ENCODE data around the gene AFMID. TPM values are rescaled to one million over a fixed set of nuclear protein-coding genes. Genes with fewer than 3 reads are reported as not detected.

The AFMID gene
- total and polyA plus RNA-seq, 2 donors from 2014 or later = 63.9 to 118 TPM

- no peak for DNase-seq
- H3K4me1 ChIP-seq (ENCODE audit: control insufficient read depth in 2 of 3, insufficient read depth in 2 of 3, low read depth in 1 of 3, low read length in 3 of 3) = no peaks in the 10 kb centered on the region
- H3K4me3 ChIP-seq (ENCODE audit: low read length in 3 of 3) = no peak overlapping the region
- TF ChIP-seq CTCF (IDR thresholded peaks at IDR 0.05; ENCODE audit: borderline replicate concordance, extremely low read depth, insufficient read depth) = no peak
- H3K9me3 ChIP-seq (ENCODE audit: control insufficient read depth in 2 of 3, insufficient read depth in 1 of 3, low read length in 3 of 3) = no peaks in the 10 kb centered on the region
- H3K36me3 ChIP-seq (ENCODE audit: control insufficient read depth in 2 of 3, insufficient read depth in 3 of 3, low read length in 3 of 3) = no peaks in the 10 kb centered on the region
- no peak for FAIRE-seq
- no peak overlapping the region for H3K27ac ChIP-seq (ENCODE audit: low read depth in 2 of 2, low read length in 2 of 2)
- intact Hi-C loops (cut with DNase I) = no loop called here
- H3K9ac ChIP-seq (ENCODE audit: low read length in 3 of 3) = no peak overlapping the region
- peaks cover 2% of the 10 kb centered on the region for H3K27me3 ChIP-seq (ENCODE audit: control insufficient read depth, insufficient read depth, low read length)
These were observed 41.0 kb downstream of the AFMID start for GRCh38 chr17:78228176-78228575.

- peaks cover 2% of the 10 kb centered on the region for H3K27me3 ChIP-seq (ENCODE audit: control insufficient read depth, insufficient read depth, low read length)
These were observed 43.2 kb downstream of the AFMID start for GRCh38 chr17:78230252-78230962.

GRCh38 chr17:78230996-78231935 is 44.1 kb downstream of the AFMID start, which contains the start of gene TMEM235:
Gene TMEM235 (plus strand): TSS chr17:78231631. CDS start chr17:78232024, 393 bp downstream.
- intact Hi-C loops (cut with DNase I) = no loop called here
- H3K4me3 ChIP-seq (ENCODE audit: low read length in 3 of 3) = no peak within 1 kb of the TSS
- no peaks in the 10 kb centered on the region for H3K9me3 ChIP-seq (ENCODE audit: control insufficient read depth in 2 of 3, insufficient read depth in 1 of 3, low read length in 3 of 3)
- no peak within 1 kb of the TSS for H3K27ac ChIP-seq (ENCODE audit: low read depth in 2 of 2, low read length in 2 of 2)
- peaks cover 2% of the 10 kb centered on the region for H3K27me3 ChIP-seq (ENCODE audit: control insufficient read depth, insufficient read depth, low read length)
- no peak for TF ChIP-seq CTCF (IDR thresholded peaks at IDR 0.05; ENCODE audit: borderline replicate concordance, extremely low read depth, insufficient read depth)
- no peak for FAIRE-seq
- no peaks in the 10 kb centered on the region for H3K4me1 ChIP-seq (ENCODE audit: control insufficient read depth in 2 of 3, insufficient read depth in 2 of 3, low read depth in 1 of 3, low read length in 3 of 3)
- H3K36me3 ChIP-seq (ENCODE audit: control insufficient read depth in 2 of 3, insufficient read depth in 3 of 3, low read length in 3 of 3) = no peaks in the 10 kb centered on the region
- DNase-seq = peak in 1 of 5 donors; percentile 66
- H3K9ac ChIP-seq (ENCODE audit: low read length in 3 of 3) = no peak within 1 kb of the TSS

More at GRCh38 chr17:78230252-78230962, 43.2 kb downstream of the AFMID start:
- FAIRE-seq (no peak), DNase-seq (no peak)
- no peak for TF ChIP-seq CTCF (IDR thresholded peaks at IDR 0.05; ENCODE audit: borderline replicate concordance, extremely low read depth, insufficient read depth)
- intact Hi-C loops (cut with DNase I) = no loop called here
- Histone ChIP-seq H3K4me1 (ENCODE audit: control insufficient read depth in 2 of 3, insufficient read depth in 2 of 3, low read depth in 1 of 3, low read length in 3 of 3) (no peaks in the 10 kb centered on the region), H3K36me3 (ENCODE audit: control insufficient read depth in 2 of 3, insufficient read depth in 3 of 3, low read length in 3 of 3) (no peaks in the 10 kb centered on the region), H3K9me3 (ENCODE audit: control insufficient read depth in 2 of 3, insufficient read depth in 1 of 3, low read length in 3 of 3) (no peaks in the 10 kb centered on the region), H3K4me3 (ENCODE audit: low read length in 3 of 3) (no peak overlapping the region), H3K9ac (ENCODE audit: low read length in 3 of 3) (no peak overlapping the region), H3K27ac (ENCODE audit: low read depth in 2 of 2, low read length in 2 of 2) (no peak overlapping the region)
